ENCODE results near the gene PTPN13.

Gene PTPN13

GRCh38 chr4:86594559-86595425 lies 677 bp downstream of the PTPN13 start:
- DNase-seq, result no peak

GRCh38 chr4:86595426-86595805 lies 1.3 kb downstream of the PTPN13 start:
- no peak for DNase-seq

- no peak for DNase-seq
These were observed 2.7 kb downstream of the PTPN13 start for GRCh38 chr4:86596807-86597206.

DNA sequence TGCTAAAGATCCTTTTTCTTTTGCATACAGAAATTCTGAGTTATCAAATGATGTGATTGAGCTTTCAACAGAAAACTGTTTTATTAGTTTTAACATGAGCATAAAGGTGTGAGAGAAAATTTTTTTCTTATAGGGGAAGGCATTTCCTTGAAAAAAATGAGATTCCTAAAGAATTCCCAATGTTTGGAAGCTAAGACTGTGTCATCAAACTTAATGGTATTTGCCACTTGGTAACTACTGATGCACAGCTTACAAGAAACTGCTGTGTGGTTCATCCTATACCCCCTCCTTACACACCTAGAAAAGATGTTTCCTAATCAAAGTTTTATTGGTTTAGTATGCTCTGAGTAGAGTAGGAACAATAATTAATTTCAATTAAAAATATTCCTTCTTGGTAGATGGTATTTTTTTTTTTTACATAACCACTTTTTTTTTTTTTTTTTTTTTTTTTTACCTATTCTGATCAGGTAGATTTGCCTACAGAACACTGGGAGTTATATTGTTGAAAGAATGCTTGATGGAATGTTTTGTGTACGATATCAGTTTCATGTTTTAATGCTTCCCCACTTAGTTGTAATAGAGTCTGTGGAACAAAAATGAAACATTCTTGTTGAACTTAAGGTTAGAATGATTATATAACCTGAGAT lies 6.0 kb downstream of the PTPN13 start:
- no peak for DNase-seq

DNA sequence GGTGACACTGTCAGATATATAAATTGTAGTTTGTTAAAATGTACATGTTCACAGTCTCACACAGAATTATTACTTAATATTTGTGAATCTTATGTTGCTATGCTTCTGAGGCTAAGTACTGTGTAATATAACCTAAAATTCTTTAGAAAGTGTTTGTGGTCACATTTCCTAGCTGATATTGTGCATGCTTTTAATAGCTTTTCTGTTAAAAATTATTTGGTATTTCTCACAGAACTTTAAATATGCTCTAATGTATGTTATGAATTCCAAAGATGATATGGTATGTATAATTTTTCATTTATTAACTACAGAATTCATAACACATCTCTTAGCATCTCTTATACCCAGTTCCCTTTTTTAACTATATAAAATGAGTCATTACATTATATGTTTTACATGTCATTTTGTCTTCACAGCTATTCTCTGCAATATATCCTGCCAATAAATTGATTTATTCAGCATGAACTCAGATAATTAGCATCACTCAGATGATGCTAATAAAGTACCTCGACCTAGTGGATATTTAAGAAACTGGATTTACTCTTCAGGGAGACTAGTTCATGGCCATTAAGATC lies 9.3 kb downstream of the PTPN13 start:
- DNase-seq, result no peak

DNA sequence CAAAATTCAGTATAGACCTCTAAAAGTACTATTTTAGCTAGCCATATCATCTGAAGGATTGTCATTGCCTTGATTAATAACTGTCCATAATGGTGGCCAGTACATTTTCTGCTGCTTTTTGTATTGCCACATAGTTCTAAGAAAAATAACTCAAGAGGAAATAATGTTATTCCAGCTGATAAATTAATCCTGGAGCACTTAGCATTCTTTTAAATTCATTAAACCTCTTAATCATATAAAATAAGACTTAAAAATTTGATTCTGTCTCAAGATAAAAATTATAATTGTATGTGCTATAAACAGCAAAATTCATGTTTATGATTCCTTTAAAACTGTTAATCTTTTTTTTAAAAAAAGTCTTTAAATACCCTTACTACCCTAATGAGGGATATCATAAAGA lies 12.7 kb downstream of the PTPN13 start:
- DNase-seq, result no peak

DNA sequence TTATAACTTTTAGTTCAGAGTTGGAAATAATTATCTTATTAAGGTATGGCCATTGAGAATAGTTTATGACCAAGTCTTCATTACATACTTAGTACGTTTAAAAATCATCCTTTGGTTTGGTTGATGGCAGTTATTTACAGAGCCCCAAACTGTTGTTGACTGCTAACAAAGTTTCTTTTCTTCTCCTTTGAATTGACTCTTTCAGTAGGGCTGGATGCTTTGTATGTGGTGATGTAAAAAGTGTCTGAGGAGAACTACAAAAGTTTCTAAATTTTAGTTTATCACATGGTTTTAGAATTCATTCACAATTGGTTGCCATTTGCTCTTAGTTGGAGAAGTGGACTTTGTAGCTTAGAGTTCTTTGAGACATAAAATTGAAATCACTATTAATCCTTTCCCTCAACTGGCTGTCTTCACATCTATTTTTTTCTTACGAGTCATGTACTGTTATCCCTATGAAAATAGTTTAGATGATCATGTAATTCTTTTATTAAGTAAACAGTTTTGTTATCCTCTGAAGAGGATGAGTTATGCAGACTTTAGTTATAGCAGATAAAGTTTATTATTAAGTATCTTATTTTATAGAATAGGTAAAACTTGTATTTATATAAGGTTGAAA lies 14.8 kb downstream of the PTPN13 start:
- DNase-seq, result no peak

- DNase-seq, result no peak
These were observed 17.6 kb downstream of the PTPN13 start for GRCh38 chr4:86611757-86612156.

- no peak for DNase-seq
These were observed 19.6 kb downstream of the PTPN13 start for GRCh38 chr4:86613734-86614133.

DNA sequence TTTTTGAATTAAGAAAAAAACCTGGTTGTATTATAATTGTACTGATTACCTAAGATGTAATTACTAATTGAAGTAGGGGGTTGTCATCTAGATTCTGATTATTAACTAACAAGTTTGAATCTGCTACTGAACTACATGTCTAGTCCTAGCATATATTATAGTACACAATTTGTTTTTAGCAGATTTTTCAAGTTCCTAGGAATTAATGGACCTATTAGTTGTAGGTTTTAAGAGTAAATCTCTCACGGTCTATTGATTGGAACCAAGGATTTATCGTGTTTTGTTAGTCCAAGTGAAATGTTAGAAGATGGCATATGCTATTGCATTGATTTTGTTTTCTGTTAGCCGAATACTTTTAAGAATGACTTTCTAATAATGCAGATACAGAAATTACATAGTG lies 20.8 kb downstream of the PTPN13 start:
- no peak for DNase-seq

DNA sequence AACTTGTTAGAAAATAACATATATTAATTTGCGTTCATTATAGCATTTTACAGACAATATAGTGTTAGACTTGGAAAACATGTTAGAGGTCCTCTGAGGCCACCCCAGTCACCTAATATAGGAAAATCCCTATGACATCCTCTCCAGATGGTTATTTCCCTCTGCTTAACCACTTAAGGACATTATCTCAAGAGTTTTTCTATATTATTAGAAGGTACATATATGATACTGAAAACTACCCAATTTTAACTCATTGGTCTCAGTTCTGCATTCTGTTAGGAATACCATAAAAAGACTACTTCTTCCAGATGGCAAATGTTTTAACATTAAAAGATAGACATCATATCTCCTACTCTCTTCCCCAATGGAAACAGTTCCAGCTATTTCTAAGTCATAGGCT lies 21.4 kb downstream of the PTPN13 start:
- DNase-seq, result no peak

DNA sequence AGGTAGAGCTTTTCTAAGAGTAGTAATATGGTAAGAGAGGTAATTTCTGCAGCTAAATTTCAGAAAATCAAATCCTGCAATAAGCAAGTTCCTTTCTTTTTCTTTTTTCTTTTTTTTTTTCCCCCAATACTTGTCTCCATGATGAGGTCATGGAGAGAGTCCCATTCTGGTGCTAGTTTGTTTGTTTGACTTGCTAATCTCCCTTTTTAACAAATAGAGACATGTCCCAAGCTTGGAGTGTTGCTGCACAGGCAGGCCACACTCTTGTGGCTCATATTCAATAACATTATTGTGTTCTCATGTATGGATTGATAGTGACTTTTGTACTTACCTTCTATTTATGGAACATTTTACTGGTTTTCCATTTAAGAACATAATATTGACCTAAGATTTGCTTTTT lies 25.5 kb downstream of the PTPN13 start:
- DNase-seq, result no peak

DNA sequence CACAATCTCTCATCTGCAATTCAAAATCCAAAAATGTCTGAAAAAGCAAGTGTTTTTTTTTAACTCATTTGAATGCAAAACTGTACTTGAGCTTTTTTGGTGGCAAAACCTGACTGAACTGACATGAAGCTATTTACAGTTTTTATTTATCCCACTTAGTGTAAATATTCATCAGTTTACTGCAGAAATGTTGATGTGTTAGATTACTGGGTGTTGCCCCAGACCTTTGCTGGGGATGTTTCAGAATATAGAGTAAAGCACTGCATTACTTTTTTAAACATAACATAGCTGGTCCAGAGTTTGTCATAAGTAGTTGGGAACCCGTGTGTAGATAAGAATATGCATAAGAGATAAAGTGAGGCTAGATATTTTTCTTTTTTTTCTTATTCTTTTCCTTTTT lies 27.3 kb downstream of the PTPN13 start:
- DNase-seq, result no peak

DNA sequence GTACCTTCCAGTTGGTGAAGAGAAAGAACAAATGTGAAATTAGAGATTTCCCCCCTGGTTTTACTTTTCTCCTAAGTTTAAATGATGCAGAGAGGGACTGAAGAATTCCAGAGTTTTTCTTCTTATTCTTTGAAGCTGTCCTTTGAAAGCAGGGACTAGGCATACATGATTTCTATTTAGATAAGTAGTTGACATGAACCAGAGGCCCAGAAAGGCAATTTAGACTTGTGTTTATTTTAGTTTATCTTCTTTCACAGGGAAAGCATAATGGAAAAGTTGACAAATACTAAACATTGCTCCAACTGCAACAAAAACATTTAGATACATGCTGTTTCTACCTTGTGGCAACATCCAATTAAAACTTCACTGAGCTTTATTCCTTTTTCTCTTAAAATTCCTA lies 32.0 kb downstream of the PTPN13 start:
- DNase-seq, result no peak

DNA sequence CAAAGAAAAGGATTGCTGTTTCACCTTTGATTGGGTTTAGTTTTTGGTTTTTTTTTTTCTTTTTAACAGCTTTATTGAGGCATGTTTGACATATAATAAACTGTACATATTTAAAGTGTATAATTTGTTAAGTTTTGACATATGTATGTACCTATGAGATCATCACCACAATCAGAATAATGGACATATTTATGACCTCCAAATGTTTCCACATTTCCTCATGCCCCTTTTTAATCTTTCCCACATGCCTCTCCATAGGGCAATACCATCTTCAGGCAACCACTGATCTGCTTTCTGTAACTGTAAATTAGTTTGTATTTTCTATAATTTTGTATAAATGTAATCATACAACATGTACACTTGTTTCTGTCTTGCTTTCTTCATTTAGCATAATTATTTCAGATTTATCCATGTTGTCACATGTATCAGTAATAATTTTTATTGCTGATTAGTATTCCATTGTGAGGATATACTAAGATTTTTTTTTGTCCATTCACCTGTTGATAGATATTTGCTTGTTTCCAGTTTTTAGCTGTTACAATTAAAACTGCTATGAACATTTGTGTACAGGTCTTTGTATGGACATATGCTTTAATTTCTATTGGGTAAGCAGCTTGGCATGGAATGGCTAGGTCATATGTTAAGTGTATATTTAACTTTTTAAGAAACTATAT lies 33.5 kb downstream of the PTPN13 start:
- no peak for DNase-seq

GRCh38 chr4:86630629-86631028 lies 36.5 kb downstream of the PTPN13 start:
- no peak for DNase-seq

DNA sequence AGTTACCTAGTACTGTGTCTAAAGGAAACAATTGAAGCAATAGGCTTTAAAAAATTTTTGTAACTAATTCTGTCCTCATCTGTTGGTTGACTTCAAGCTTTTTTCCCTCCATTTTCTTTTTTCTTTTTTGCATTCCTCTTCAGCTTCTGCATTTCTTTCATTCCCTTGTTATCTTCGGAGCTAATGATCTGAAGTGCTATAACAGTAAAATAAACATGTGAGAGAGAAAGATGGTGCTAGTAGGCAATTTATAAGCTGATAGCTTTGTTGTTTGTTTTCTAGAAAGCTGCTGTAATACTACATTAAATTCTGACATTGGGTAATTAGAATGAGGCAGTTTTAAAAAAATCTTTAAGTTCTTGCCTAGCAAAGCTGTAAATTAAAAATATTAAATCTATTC lies 37.1 kb downstream of the PTPN13 start:
- no peak for DNase-seq

GRCh38 chr4:86633854-86634253 lies 39.7 kb downstream of the PTPN13 start:
- DNase-seq, result no peak

GRCh38 chr4:86640469-86640868 lies 46.4 kb downstream of the PTPN13 start:
- no peak for DNase-seq

DNA sequence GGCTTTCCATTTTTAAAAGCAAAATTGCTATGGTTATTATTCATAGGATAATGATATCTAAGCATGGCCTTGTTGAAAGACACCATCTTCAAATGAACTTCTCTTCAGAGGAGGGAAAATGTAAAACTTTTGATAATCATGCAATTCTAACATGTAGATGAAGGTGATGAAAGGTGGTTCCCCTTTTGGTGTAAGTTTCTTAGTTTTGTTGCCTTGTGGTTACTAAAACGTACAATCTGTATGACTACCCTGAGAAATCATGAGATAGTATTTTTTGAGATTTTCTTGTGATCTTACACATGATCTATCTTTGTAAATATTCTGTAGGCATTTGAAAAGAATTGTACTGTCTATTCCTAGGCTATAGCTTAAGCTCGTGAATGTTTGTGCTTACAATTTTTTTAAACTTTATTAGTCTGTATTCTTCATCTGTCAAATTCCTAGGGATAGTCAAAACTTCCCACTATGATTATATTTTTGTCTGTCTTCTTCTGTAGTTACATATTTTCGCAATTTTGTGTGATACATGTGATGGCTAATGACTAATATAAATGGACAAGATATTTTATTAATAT lies 47.5 kb downstream of the PTPN13 start:
- no peak for DNase-seq

GRCh38 chr4:86644892-86645291 lies 50.8 kb downstream of the PTPN13 start:
- no peak for DNase-seq

DNA sequence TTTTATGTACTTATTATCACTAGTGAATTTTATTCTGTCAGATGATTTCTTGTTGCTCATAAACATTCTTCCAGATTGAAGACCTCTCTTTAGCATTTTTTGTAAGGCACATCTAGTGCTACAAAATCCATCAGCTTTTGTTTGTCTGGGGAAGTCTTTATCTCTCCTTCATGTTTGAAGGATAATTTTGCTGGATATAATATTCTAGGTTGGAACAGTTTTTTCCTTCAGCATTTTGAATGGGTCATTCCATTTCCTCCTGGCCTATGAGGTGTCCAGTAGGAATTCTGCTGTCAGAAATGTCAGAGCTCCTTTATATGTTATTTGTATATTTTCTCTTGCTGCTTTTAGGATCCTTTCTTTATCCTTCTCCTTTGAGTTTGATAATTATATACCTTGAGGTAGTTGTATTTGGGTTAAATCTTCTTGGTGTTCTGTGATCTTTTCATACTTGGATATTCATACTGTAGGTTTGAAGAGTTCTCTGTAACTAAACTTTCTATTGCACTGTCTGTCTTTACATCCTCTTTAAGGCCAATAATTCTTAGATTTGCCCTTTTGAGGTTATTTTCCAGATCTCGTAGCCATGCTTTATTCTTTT lies 58.3 kb downstream of the PTPN13 start:
- DNase-seq, result no peak
